WTC11 (cell line): ENCODE results near the gene PPP2R1A. TPM values are rescaled to one million over a fixed set of nuclear protein-coding genes. Genes with fewer than 3 reads are reported as not detected.

Experiments used
- ATAC-seq: fragments of 200-7000 bp; cut with Tn5 transposase; 2 replicates; pipeline ENCODE4 v1.10.0; 2021; ENCODE audit warnings: mild to moderate bottlenecking, moderate library complexity
- CTCF ChIA-PET: fragments of 300-600 bp; sonication (Branson Sonifier 250); formaldehyde crosslinking; loops from one replicate; lab custom pipeline; 2021; ENCODE audit warnings: antibody characterized with exemption; lab: Charles Lee
- POLR2A ChIA-PET: fragments of 350-600 bp; sonication (Branson Sonifier 250); formaldehyde crosslinking; loops from one replicate; lab custom pipeline; 2021; ENCODE audit warnings: antibody characterized with exemption; lab: Charles Lee
- DNase-seq: peaks from one replicate; pipeline ENCODE4 v3.0.0; 2021; ENCODE audit warnings: low spot score
- H3K27ac Mint-ChIP-seq: 2 replicates; pipeline ENCODE4 v1.8.0; 2021; ENCODE audit warnings: mixed read lengths
- H3K27me3 Mint-ChIP-seq: 2 replicates; pipeline ENCODE4 v1.8.0; 2021; ENCODE audit warnings: low read depth, mild to moderate bottlenecking, moderate library complexity, mixed read lengths
- H3K36me3 Mint-ChIP-seq: 2 replicates; pipeline ENCODE4 v1.8.0; 2021; ENCODE audit warnings: mixed read lengths
- H3K4me1 Mint-ChIP-seq: 2 replicates; pipeline ENCODE4 v1.8.0; 2022; ENCODE audit warnings: mixed read lengths
- H3K4me3 Mint-ChIP-seq: 2 replicates; pipeline ENCODE4 v1.8.0; 2021; ENCODE audit warnings: mild to moderate bottlenecking, moderate library complexity, mixed read lengths
- H3K9me3 Mint-ChIP-seq: 2 replicates; pipeline ENCODE4 v1.8.0; 2021; ENCODE audit warnings: mixed read lengths
- CREM ChIP-seq: sonication (generic); formaldehyde crosslinking; IDR thresholded peaks from 2 replicates; pipeline ENCODE4 v1.8.1; 2022; ENCODE audit warnings: mild to moderate bottlenecking, missing genetic modification reagents, moderate library complexity
- E2F1 ChIP-seq: sonication (generic); formaldehyde crosslinking; IDR thresholded peaks from 2 replicates; pipeline ENCODE4 v1.8.0; 2022; ENCODE audit warnings: mild to moderate bottlenecking, missing genetic modification reagents
- ELF4 ChIP-seq: sonication (generic); formaldehyde crosslinking; IDR thresholded peaks from 2 replicates; pipeline ENCODE4 v1.8.1; 2022; ENCODE audit warnings: low read depth, mild to moderate bottlenecking, moderate library complexity, missing genetic modification reagents
- EMX1 ChIP-seq: fragments of 250-450 bp; sonication (Bioruptor Pico); IDR thresholded peaks from 2 replicates; pipeline ENCODE4 v1.8.0; 2021; ENCODE audit warnings: mild to moderate bottlenecking
- ESRRA ChIP-seq: sonication (generic); formaldehyde crosslinking; IDR thresholded peaks from 2 replicates; pipeline ENCODE4 v1.8.1; 2022; ENCODE audit warnings: mild to moderate bottlenecking, missing genetic modification reagents, borderline replicate concordance
- FOXJ3 ChIP-seq: sonication (generic); formaldehyde crosslinking; IDR thresholded peaks from 2 replicates; pipeline ENCODE4 v1.9.0; 2021; ENCODE audit warnings: missing genetic modification reagents, mild to moderate bottlenecking, borderline replicate concordance
- GABPB1 ChIP-seq: sonication (generic); formaldehyde crosslinking; IDR thresholded peaks from 2 replicates; pipeline ENCODE4 v1.8.1; 2023; ENCODE audit warnings: mild to moderate bottlenecking, missing genetic modification reagents
- JAZF1 ChIP-seq: fragments of 250-450 bp; sonication (Bioruptor Pico); IDR thresholded peaks from 2 replicates; pipeline ENCODE4 v1.9.0; 2021; ENCODE audit warnings: moderate library complexity, mild to moderate bottlenecking, inconsistent platforms
- MLX ChIP-seq: sonication (generic); formaldehyde crosslinking; IDR thresholded peaks from 2 replicates; pipeline ENCODE4 v1.8.1; 2023; ENCODE audit warnings: mild to moderate bottlenecking, missing genetic modification reagents, moderate library complexity
- NR2C2 ChIP-seq: sonication (generic); formaldehyde crosslinking; IDR thresholded peaks from 2 replicates; pipeline ENCODE4 v1.8.0; 2022; ENCODE audit warnings: mild to moderate bottlenecking, missing genetic modification reagents
- NR3C1 ChIP-seq: sonication (generic); formaldehyde crosslinking; conservative IDR thresholded peaks from 2 replicates; pipeline ENCODE4 v1.8.1; 2023; ENCODE audit warnings: low read depth, mild to moderate bottlenecking, missing genetic modification reagents
- ZNF263 ChIP-seq: sonication (generic); formaldehyde crosslinking; IDR thresholded peaks from 2 replicates; pipeline ENCODE4 v1.8.1; 2022; ENCODE audit warnings: low read depth, mild to moderate bottlenecking, moderate library complexity, missing genetic modification reagents
- ZNF396 ChIP-seq: fragments of 250-450 bp; sonication (Bioruptor Pico); IDR thresholded peaks from 2 replicates; pipeline ENCODE4 v1.8.0; 2021; ENCODE audit warnings: mild to moderate bottlenecking, moderate library complexity, borderline replicate concordance
- ZNF532 ChIP-seq: fragments of 250-450 bp; sonication (Bioruptor Pico); IDR thresholded peaks from 2 replicates; pipeline ENCODE4 v1.9.0; 2021; ENCODE audit warnings: mild to moderate bottlenecking, borderline replicate concordance
- total RNA-seq: library from RNA; stranded (reverse); gene quantifications from 3 replicates; pipeline ENCODE4 v1.2.3, GENCODE V29; 2021
- TF ChIP-seq, protein P1 (sequence below): sonication (generic); formaldehyde crosslinking; IDR thresholded peaks from 2 replicates; pipeline ENCODE4 v1.8.0; 2022; ENCODE audit warnings: mild to moderate bottlenecking, missing genetic modification reagents
- TF ChIP-seq, protein P2 (sequence below): sonication (generic); formaldehyde crosslinking; IDR thresholded peaks from 2 replicates; pipeline ENCODE4 v1.8.1; 2022; ENCODE audit warnings: missing genetic modification reagents, borderline replicate concordance
- TF ChIP-seq, protein P3 (sequence below): fragments of 250-450 bp; sonication (Bioruptor Pico); IDR thresholded peaks from 2 replicates; pipeline ENCODE4 v1.9.0; 2021; ENCODE audit warnings: moderate library complexity, mild to moderate bottlenecking, inconsistent platforms, borderline replicate concordance

PPP2R1A gene
- total RNA-seq, 1 experiment from 2014 or later, result 505 TPM

DNA sequence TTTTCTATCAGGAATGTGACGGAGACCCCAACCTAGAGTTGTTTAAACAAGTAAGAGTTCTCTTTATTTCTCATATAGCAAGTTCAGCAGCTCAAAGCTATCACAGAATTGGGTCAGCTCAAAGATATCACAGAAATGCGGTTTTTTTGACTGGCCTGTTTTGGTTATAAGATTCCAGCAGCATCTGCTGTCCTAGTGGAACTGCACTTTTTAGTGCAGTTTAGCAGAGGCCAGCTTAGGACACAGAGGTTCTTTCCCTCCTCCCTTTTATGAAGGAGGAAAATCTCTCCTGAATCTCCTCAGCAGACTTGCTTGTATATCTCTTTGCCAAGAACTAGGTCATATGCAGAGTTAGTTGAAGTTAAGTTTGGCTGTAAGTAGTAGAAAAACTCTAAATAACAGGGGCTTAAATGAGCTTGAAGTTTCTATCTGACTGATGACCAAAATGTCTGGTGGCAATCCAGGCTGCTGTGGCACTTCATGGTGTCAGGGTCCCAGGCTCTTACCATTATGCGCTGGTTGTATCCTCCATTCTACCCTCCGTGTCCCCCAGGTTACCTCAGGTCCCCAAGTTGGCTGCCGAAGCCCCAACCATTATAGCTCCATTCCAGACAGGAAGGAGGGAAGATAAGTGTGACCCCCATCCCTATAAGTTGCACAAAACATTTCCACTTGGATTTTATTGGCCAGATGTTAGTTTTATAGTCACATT lies 6.6 kb downstream of the PPP2R1A start:
- ChIA-PET CTCF (interaction anchor here (1.5 kb wide), 1 partner anchor 41 kb away, joined by 3 read pairs; no protein-coding TSS in a partner anchor), POLR2A (no interaction called here)
- Mint-ChIP-seq H3K27ac (no peak overlapping the region), H3K9me3 (no peaks in the 10 kb centered on the region), H3K36me3 (peaks cover 52% of the 10 kb centered on the region), H3K4me3 (no peak overlapping the region), H3K4me1 (peaks cover 32% of the 10 kb centered on the region), H3K27me3 (no peaks in the 10 kb centered on the region; the same call in 1 of the 2 replicates)
- DNase-seq (no peak), ATAC-seq (no peak)
- TF ChIP-seq ESRRA (CRISPR knock-in tag) (no peak), ZNF396 (CRISPR knock-in tag) (no peak), ZNF263 (CRISPR knock-in tag) (no peak), NR2C2 (CRISPR knock-in tag) (no peak), GABPB1 (CRISPR knock-in tag) (no peak)
- TF ChIP-seq, protein P1, sequence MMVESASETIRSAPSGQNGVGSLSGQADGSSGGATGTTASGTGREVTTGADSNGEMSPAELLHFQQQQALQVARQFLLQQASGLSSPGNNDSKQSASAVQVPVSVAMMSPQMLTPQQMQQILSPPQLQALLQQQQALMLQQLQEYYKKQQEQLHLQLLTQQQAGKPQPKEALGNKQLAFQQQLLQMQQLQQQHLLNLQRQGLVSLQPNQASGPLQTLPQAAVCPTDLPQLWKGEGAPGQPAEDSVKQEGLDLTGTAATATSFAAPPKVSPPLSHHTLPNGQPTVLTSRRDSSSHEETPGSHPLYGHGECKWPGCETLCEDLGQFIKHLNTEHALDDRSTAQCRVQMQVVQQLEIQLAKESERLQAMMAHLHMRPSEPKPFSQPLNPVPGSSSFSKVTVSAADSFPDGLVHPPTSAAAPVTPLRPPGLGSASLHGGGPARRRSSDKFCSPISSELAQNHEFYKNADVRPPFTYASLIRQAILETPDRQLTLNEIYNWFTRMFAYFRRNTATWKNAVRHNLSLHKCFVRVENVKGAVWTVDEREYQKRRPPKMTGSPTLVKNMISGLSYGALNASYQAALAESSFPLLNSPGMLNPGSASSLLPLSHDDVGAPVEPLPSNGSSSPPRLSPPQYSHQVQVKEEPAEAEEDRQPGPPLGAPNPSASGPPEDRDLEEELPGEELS (CRISPR knock-in tag), result no peak

GRCh38 chr19:52197964-52198363 lies 8.1 kb downstream of the PPP2R1A start:
- H3K36me3 Mint-ChIP-seq, result peaks cover 56% of the 10 kb centered on the region
- no peaks in the 10 kb centered on the region for H3K9me3 Mint-ChIP-seq
- ATAC-seq, result no peak

DNA sequence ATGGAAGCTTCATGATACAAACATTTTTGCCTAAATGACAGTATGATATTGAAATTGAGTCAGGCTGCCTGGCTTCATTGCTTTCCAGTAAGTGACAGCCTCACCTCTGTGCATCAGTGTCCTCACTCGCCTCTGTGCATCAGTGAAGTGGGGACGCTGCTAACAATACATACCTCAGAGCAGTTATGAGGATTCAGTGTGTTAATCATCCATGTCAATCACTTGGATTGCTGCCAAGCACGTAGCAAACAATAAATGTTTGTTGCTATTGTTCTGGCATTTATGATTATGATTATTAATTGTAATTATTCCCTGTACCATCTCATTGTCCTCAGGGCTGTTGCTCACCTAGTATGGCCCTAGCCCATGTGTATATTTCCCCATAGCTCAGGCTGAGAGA lies 8.8 kb downstream of the PPP2R1A start:
- Mint-ChIP-seq H3K27me3 (no peaks in the 10 kb centered on the region), H3K4me1 (peaks cover 14% of the 10 kb centered on the region), H3K4me3 (no peak overlapping the region), H3K9me3 (no peaks in the 10 kb centered on the region), H3K27ac (no peak overlapping the region), H3K36me3 (peaks cover 60% of the 10 kb centered on the region)
- DNase-seq (no peak), ATAC-seq (no peak)
- ChIA-PET CTCF (no interaction called here), POLR2A (no interaction called here)
- TF ChIP-seq CREM (CRISPR knock-in tag), result no peak
- TF ChIP-seq MLX (CRISPR knock-in tag), result no peak
- TF ChIP-seq JAZF1 (CRISPR knock-in tag), result no peak

More at GRCh38 chr19:52197964-52198363, 8.1 kb downstream of the PPP2R1A start:
- Mint-ChIP-seq H3K27ac (no peak overlapping the region), H3K4me3 (no peak overlapping the region)
- POLR2A ChIA-PET, result no interaction called here
- TF ChIP-seq, protein P2, sequence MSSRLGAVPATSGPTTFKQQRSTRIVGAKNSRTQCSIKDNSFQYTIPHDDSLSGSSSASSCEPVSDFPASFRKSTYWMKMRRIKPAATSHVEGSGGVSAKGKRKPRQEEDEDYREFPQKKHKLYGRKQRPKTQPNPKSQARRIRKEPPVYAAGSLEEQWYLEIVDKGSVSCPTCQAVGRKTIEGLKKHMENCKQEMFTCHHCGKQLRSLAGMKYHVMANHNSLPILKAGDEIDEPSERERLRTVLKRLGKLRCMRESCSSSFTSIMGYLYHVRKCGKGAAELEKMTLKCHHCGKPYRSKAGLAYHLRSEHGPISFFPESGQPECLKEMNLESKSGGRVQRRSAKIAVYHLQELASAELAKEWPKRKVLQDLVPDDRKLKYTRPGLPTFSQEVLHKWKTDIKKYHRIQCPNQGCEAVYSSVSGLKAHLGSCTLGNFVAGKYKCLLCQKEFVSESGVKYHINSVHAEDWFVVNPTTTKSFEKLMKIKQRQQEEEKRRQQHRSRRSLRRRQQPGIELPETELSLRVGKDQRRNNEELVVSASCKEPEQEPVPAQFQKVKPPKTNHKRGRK (CRISPR knock-in tag), result no peak
- TF ChIP-seq, all 79 proteins: peak for 0
- peaks cover 16% of the 10 kb centered on the region for H3K4me1 Mint-ChIP-seq
- CTCF ChIA-PET, result no interaction called here
- no peak for DNase-seq
- no peaks in the 10 kb centered on the region; the same call in 1 of the 2 replicates for H3K27me3 Mint-ChIP-seq

DNA sequence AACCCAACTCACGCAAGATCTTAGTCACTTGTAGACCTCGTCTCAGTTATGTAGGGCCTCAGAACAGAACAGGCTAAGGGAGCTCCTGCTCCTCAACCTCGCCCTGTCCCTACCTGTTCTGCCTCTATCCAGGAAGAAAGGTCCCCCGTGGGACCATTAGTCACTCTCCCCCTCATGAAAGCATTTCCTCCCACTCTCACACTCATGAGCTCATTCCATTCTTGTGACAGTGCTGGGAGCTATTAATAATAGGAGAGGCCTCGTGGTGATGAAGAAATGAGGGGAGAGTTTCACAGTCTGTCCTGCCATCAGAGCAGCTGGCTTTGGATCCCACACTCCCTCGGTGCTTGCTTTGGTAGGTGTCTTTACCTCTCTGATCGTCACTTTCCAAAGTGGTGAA lies 10.2 kb downstream of the PPP2R1A start:
- CTCF ChIA-PET, result no interaction called here
- no peaks in the 10 kb centered on the region for H3K27me3 Mint-ChIP-seq
- H3K27ac Mint-ChIP-seq, result no peak overlapping the region; the same call in 1 of the 2 replicates
- H3K4me1 Mint-ChIP-seq, result peaks cover 3% of the 10 kb centered on the region
- no peak overlapping the region for H3K4me3 Mint-ChIP-seq
- H3K36me3 Mint-ChIP-seq, result peaks cover 63% of the 10 kb centered on the region
- ATAC-seq, result no peak
- DNase-seq, result no peak
- H3K9me3 Mint-ChIP-seq, result no peaks in the 10 kb centered on the region
- POLR2A ChIA-PET, result interaction anchor here (0.6 to 0.9 kb wide), 2 partner anchors 10 to 112 kb away, joined by 3 to 4 read pairs; partner anchors contain the start of gene PPP2R1A
- TF ChIP-seq ZNF532 (CRISPR knock-in tag), result no peak
- TF ChIP-seq ELF4, result no peak
- TF ChIP-seq, protein P3, sequence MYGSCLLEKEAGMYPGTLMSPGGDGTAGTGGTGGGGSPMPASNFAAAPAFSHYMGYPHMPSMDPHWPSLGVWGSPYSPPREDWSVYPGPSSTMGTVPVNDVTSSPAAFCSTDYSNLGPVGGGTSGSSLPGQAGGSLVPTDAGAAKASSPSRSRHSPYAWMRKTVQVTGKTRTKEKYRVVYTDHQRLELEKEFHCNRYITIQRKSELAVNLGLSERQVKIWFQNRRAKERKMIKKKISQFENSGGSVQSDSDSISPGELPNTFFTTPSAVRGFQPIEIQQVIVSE (CRISPR knock-in tag), result no peak
- TF ChIP-seq FOXJ3 (CRISPR knock-in tag), result no peak
- TF ChIP-seq NR3C1 (CRISPR knock-in tag), result no peak
- no peak for TF ChIP-seq E2F1 (CRISPR knock-in tag)
- no peak for TF ChIP-seq EMX1 (CRISPR knock-in tag)
